ENCODE data around the gene PMEPA1. TPM values are rescaled to one million over a fixed set of nuclear protein-coding genes. Genes with fewer than 3 reads are reported as not detected.

Gene PMEPA1
- 1.9 TPM for total RNA-seq

- DNase-seq (ENCODE audit: low read depth in 2 of 3, low spot score in 2 of 3), result peak; percentile 87 to 95 (median 95)
These were observed at the start of gene PMEPA1 for GRCh38 chr20:57709823-57710799. PMEPA1 (minus strand) TSS chr20:57710015; CDS start chr20:57709582, 433 bp downstream.

- DNase-seq (ENCODE audit: low read depth in 2 of 3, low spot score in 2 of 3), result no peak
These were observed 48.0 kb upstream of the PMEPA1 start for GRCh38 chr20:57757767-57758166.

GRCh38 chr20:57756921-57757320, 47.1 kb upstream of the PMEPA1 start:
- DNase-seq (ENCODE audit: low read depth in 2 of 3, low spot score in 2 of 3), result no peak

GRCh38 chr20:57756213-57756612, 46.4 kb upstream of the PMEPA1 start:
- DNase-seq (ENCODE audit: low read depth in 2 of 3, low spot score in 2 of 3), result no peak

GRCh38 chr20:57755609-57756008, 45.8 kb upstream of the PMEPA1 start:
- DNase-seq (ENCODE audit: low read depth in 2 of 3, low spot score in 2 of 3), result no peak

GRCh38 chr20:57754190-57754589, 44.4 kb upstream of the PMEPA1 start:
- DNase-seq (ENCODE audit: low read depth in 2 of 3, low spot score in 2 of 3), result no peak

- DNase-seq (ENCODE audit: low read depth in 2 of 3, low spot score in 2 of 3), result no peak
These were observed 43.7 kb upstream of the PMEPA1 start for GRCh38 chr20:57753332-57754164.

GRCh38 chr20:57751411-57751810, 41.6 kb upstream of the PMEPA1 start:
- DNase-seq (ENCODE audit: low read depth in 2 of 3, low spot score in 2 of 3), result no peak

- no peak for DNase-seq (ENCODE audit: low read depth in 2 of 3, low spot score in 2 of 3)
These were observed 40.1 kb upstream of the PMEPA1 start for GRCh38 chr20:57749869-57750268.

- DNase-seq (ENCODE audit: low read depth in 2 of 3, low spot score in 2 of 3), result peak in 2 of 3 donors; percentile 44 to 57
These were observed 39.4 kb upstream of the PMEPA1 start for GRCh38 chr20:57749131-57749690.

GRCh38 chr20:57748601-57749130, 38.9 kb upstream of the PMEPA1 start:
- peak; percentile 10 to 75 (median 70) for DNase-seq (ENCODE audit: low read depth in 2 of 3, low spot score in 2 of 3)

- DNase-seq (ENCODE audit: low read depth in 2 of 3, low spot score in 2 of 3), result peak in 1 of 3 donors; percentile 44
These were observed 38.2 kb upstream of the PMEPA1 start for GRCh38 chr20:57747861-57748481.

- no peak for DNase-seq (ENCODE audit: low read depth in 2 of 3, low spot score in 2 of 3)
These were observed 37.1 kb upstream of the PMEPA1 start for GRCh38 chr20:57746832-57747404.

- no peak for DNase-seq (ENCODE audit: low read depth in 2 of 3, low spot score in 2 of 3)
These were observed 36.4 kb upstream of the PMEPA1 start for GRCh38 chr20:57746201-57746600.

- no peak for DNase-seq (ENCODE audit: low read depth in 2 of 3, low spot score in 2 of 3)
These were observed 34.4 kb upstream of the PMEPA1 start for GRCh38 chr20:57744206-57744605.

GRCh38 chr20:57743450-57744095, 33.8 kb upstream of the PMEPA1 start:
- no peak for DNase-seq (ENCODE audit: low read depth in 2 of 3, low spot score in 2 of 3)

- peak in 1 of 3 donors; percentile 10 for DNase-seq (ENCODE audit: low read depth in 2 of 3, low spot score in 2 of 3)
These were observed 32.8 kb upstream of the PMEPA1 start for GRCh38 chr20:57742507-57743181.

- DNase-seq (ENCODE audit: low read depth in 2 of 3, low spot score in 2 of 3), result no peak
These were observed 28.7 kb upstream of the PMEPA1 start for GRCh38 chr20:57738484-57738883.

- DNase-seq (ENCODE audit: low read depth in 2 of 3, low spot score in 2 of 3), result no peak
These were observed 28.2 kb upstream of the PMEPA1 start for GRCh38 chr20:57738053-57738452.

All from hematopoietic multipotent progenitor cell (in vitro differentiated cells).